HG03457 (cell line): ENCODE results near the gene RAPGEF3.

ENCODE experiments used
- ATAC-seq: cut with Tn5 transposase; IDR thresholded peaks from one replicate; pipeline ENCODE4 v1.9.1; 2021; ENCODE audit warnings: moderate number of reproducible peaks; ENCODE audit not compliant: unreplicated experiment

The RAPGEF3 gene

GRCh38 chr12:47758834-47759690 is at the start of gene RAPGEF3:
Gene RAPGEF3 (minus strand): TSS chr12:47758880. CDS start chr12:47758556, 324 bp downstream.
- ATAC-seq, result peak; percentile 43

GRCh38 chr12:47808050-47808449 is 49.4 kb upstream of the RAPGEF3 start:
- ATAC-seq, result peak; percentile 41

GRCh38 chr12:47807338-47807737 is 48.7 kb upstream of the RAPGEF3 start:
- ATAC-seq, result no peak

GRCh38 chr12:47805417-47805816 is 46.7 kb upstream of the RAPGEF3 start:
- no peak for ATAC-seq

- ATAC-seq, result no peak
Observed at GRCh38 chr12:47804171-47804570, 45.5 kb upstream of the RAPGEF3 start.

GRCh38 chr12:47803191-47803875 is 44.7 kb upstream of the RAPGEF3 start:
- no peak for ATAC-seq

- ATAC-seq, result no peak
Observed at GRCh38 chr12:47802312-47802711, 43.6 kb upstream of the RAPGEF3 start.

GRCh38 chr12:47801904-47802246 is 43.2 kb upstream of the RAPGEF3 start:
- ATAC-seq, result no peak

- ATAC-seq, result no peak
Observed at GRCh38 chr12:47801170-47801903, 42.7 kb upstream of the RAPGEF3 start.

- no peak for ATAC-seq
Observed at GRCh38 chr12:47800582-47800981, 41.9 kb upstream of the RAPGEF3 start.

- ATAC-seq, result no peak
Observed at GRCh38 chr12:47799357-47799955, 40.8 kb upstream of the RAPGEF3 start.

- no peak for ATAC-seq
Observed at GRCh38 chr12:47798382-47798948, 39.8 kb upstream of the RAPGEF3 start.

GRCh38 chr12:47797441-47797840 is 38.8 kb upstream of the RAPGEF3 start:
- no peak for ATAC-seq

GRCh38 chr12:47795814-47796411 is 37.2 kb upstream of the RAPGEF3 start:
- ATAC-seq, result no peak

- no peak for ATAC-seq
Observed at GRCh38 chr12:47795121-47795813, 36.6 kb upstream of the RAPGEF3 start.

GRCh38 chr12:47794679-47795078 is 36.0 kb upstream of the RAPGEF3 start:
- ATAC-seq, result no peak

GRCh38 chr12:47793015-47793681 is 34.5 kb upstream of the RAPGEF3 start:
- ATAC-seq, result no peak

GRCh38 chr12:47791874-47792273 is 33.2 kb upstream of the RAPGEF3 start:
- ATAC-seq, result no peak

- ATAC-seq, result no peak
Observed at GRCh38 chr12:47791351-47791746, 32.7 kb upstream of the RAPGEF3 start.
